Astrocyte (in vitro differentiated cells and primary cell): ENCODE measurements around the gene TMPRSS3. TPM values are rescaled to one million over a fixed set of nuclear protein-coding genes. Genes with fewer than 3 reads are reported as not detected.

Experiments used
- DNase-seq: peaks from one replicate; pipeline ENCODE4 v3.0.0-alpha.2; 2010; ENCODE audit warnings: low read depth
- FAIRE-seq: peaks from 2 replicates; lab custom pipeline; 2011; peaks lifted over from hg19 to GRCh38; lab: Jason Lieb, UNC
- H2AFZ ChIP-seq: 2 replicates; pipeline ENCODE4 v1.6.0; 2012; ENCODE audit warnings: low read depth, low read length, inconsistent platforms
- H3K27ac ChIP-seq: 2 replicates; pipeline ENCODE4 v1.5.1; 2011; ENCODE audit warnings: low read depth, low read length, inconsistent platforms
- H3K27me3 ChIP-seq: 2 replicates; pipeline ENCODE4 v1.6.0; 2011; ENCODE audit warnings: low read length, inconsistent platforms; ENCODE audit not compliant: insufficient read depth
- H3K36me3 ChIP-seq: 2 replicates; pipeline ENCODE4 v1.5.1; 2011; ENCODE audit warnings: low read length, inconsistent platforms; ENCODE audit not compliant: insufficient read depth
- H3K4me1 ChIP-seq: 2 replicates; pipeline ENCODE4 v1.5.1; 2011; ENCODE audit warnings: low read length, inconsistent platforms; ENCODE audit not compliant: insufficient read depth
- H3K4me2 ChIP-seq: 2 replicates; pipeline ENCODE4 v1.6.0; 2012; ENCODE audit warnings: low read length, inconsistent platforms
- H3K4me3 ChIP-seq: 2 replicates; pipeline ENCODE4 v1.5.1; 2011; ENCODE audit warnings: low read depth, mild to moderate bottlenecking, low read length, inconsistent platforms; ENCODE audit not compliant: insufficient read depth
- H3K79me2 ChIP-seq: 2 replicates; pipeline ENCODE4 v1.6.0; 2012; ENCODE audit warnings: mild to moderate bottlenecking, low read length, inconsistent platforms; ENCODE audit not compliant: insufficient read depth
- H3K9ac ChIP-seq: 2 replicates; pipeline ENCODE4 v1.6.0; 2012; ENCODE audit warnings: mild to moderate bottlenecking, low read length, inconsistent platforms
- H3K9me3 ChIP-seq: 2 replicates; pipeline ENCODE4 v1.5.1; 2012; ENCODE audit warnings: low read depth, mild to moderate bottlenecking, low read length, inconsistent platforms; ENCODE audit not compliant: insufficient read depth
- H4K20me1 ChIP-seq: 2 replicates; pipeline ENCODE4 v1.6.0; 2012; ENCODE audit warnings: low read length, inconsistent platforms; ENCODE audit not compliant: insufficient read depth
- H3K27ac Mint-ChIP-seq: one replicate; pipeline ENCODE4 v1.8.0; 2021; ENCODE audit warnings: mild to moderate bottlenecking, mixed read lengths; ENCODE audit not compliant: unreplicated experiment
- H3K27me3 Mint-ChIP-seq: one replicate; pipeline ENCODE4 v1.8.0; 2021; ENCODE audit warnings: low read depth, mixed read lengths; ENCODE audit not compliant: unreplicated experiment
- H3K36me3 Mint-ChIP-seq: one replicate; pipeline ENCODE4 v1.8.0; 2021; ENCODE audit warnings: low read depth, mixed read lengths; ENCODE audit not compliant: unreplicated experiment
- H3K4me1 Mint-ChIP-seq: one replicate; pipeline ENCODE4 v1.8.0; 2021; ENCODE audit warnings: low read depth, mixed read lengths; ENCODE audit not compliant: unreplicated experiment
- H3K4me3 Mint-ChIP-seq: one replicate; pipeline ENCODE4 v1.8.0; 2021; ENCODE audit warnings: mild to moderate bottlenecking, moderate library complexity, mixed read lengths; ENCODE audit not compliant: unreplicated experiment
- H3K9me3 Mint-ChIP-seq: one replicate; pipeline ENCODE4 v1.8.0; 2021; ENCODE audit warnings: mild to moderate bottlenecking, mixed read lengths; ENCODE audit not compliant: unreplicated experiment
- EZH2 ChIP-seq: IDR thresholded peaks from 2 replicates; pipeline ENCODE4 v1.6.1; 2012; ENCODE audit warnings: mild to moderate bottlenecking, low read length, inconsistent platforms; ENCODE audit not compliant: insufficient read depth
- total RNA-seq: library from RNA; stranded (reverse); gene quantifications from 2 replicates; pipeline ENCODE4 v1.2.1, GENCODE V29; 2021
- TF ChIP-seq, protein P1 (sequence below): IDR thresholded peaks from 2 replicates; pipeline ENCODE4 v1.5.1; 2011; ENCODE audit warnings: low read depth, mild to moderate bottlenecking, inconsistent platforms, low read length, moderate library complexity; ENCODE audit not compliant: insufficient read depth

The TMPRSS3 gene
- total RNA-seq, 1 donor from 2014 or later, result not detected

GRCh38 chr21:42374457-42374856 is 21.4 kb downstream of the TMPRSS3 start:
- Histone ChIP-seq H3K9me3 (no peaks in the 10 kb centered on the region), H3K9ac (no peak overlapping the region), H2AFZ (no peak overlapping the region), H3K4me3 (no peak overlapping the region), H3K36me3 (no peaks in the 10 kb centered on the region), H3K4me1 (no peaks in the 10 kb centered on the region), H3K4me2 (no peak overlapping the region), H4K20me1 (no peaks in the 10 kb centered on the region), H3K27me3 (no peaks in the 10 kb centered on the region), H3K27ac (no peak overlapping the region), H3K79me2 (no peaks in the 10 kb centered on the region)
- Mint-ChIP-seq H3K4me1 (no peaks in the 10 kb centered on the region), H3K9me3 (peaks cover 2% of the 10 kb centered on the region), H3K36me3 (no peaks in the 10 kb centered on the region), H3K27ac (no peak overlapping the region), H3K4me3 (no peak overlapping the region), H3K27me3 (peaks cover 57% of the 10 kb centered on the region)
- TF ChIP-seq, protein P1, sequence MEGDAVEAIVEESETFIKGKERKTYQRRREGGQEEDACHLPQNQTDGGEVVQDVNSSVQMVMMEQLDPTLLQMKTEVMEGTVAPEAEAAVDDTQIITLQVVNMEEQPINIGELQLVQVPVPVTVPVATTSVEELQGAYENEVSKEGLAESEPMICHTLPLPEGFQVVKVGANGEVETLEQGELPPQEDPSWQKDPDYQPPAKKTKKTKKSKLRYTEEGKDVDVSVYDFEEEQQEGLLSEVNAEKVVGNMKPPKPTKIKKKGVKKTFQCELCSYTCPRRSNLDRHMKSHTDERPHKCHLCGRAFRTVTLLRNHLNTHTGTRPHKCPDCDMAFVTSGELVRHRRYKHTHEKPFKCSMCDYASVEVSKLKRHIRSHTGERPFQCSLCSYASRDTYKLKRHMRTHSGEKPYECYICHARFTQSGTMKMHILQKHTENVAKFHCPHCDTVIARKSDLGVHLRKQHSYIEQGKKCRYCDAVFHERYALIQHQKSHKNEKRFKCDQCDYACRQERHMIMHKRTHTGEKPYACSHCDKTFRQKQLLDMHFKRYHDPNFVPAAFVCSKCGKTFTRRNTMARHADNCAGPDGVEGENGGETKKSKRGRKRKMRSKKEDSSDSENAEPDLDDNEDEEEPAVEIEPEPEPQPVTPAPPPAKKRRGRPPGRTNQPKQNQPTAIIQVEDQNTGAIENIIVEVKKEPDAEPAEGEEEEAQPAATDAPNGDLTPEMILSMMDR, result no peak
- no peak for TF ChIP-seq EZH2
- no peak for FAIRE-seq
- no peak for DNase-seq

- H3K9me3 Mint-ChIP-seq, result peaks cover 2% of the 10 kb centered on the region
- DNase-seq (no peak), FAIRE-seq (no peak)
- H3K79me2 ChIP-seq, result no peaks in the 10 kb centered on the region
- H3K27ac ChIP-seq, result no peak overlapping the region
- H3K4me2 ChIP-seq, result no peak overlapping the region
- peaks cover 60% of the 10 kb centered on the region for H3K27me3 Mint-ChIP-seq
- H3K4me3 Mint-ChIP-seq, result no peak overlapping the region
- no peaks in the 10 kb centered on the region for H3K4me1 ChIP-seq
- no peaks in the 10 kb centered on the region for H3K9me3 ChIP-seq
- no peaks in the 10 kb centered on the region for H4K20me1 ChIP-seq
- H3K27ac Mint-ChIP-seq, result no peak overlapping the region
- H3K9ac ChIP-seq, result no peak overlapping the region
- H3K4me3 ChIP-seq, result no peak overlapping the region
- H3K36me3 ChIP-seq, result no peaks in the 10 kb centered on the region
- no peaks in the 10 kb centered on the region for H3K36me3 Mint-ChIP-seq
- no peaks in the 10 kb centered on the region for H3K4me1 Mint-ChIP-seq
- H3K27me3 ChIP-seq, result no peaks in the 10 kb centered on the region
- TF ChIP-seq, protein P1, result no peak
- no peak overlapping the region for H2AFZ ChIP-seq
Measured at GRCh38 chr21:42373908-42374455, 21.9 kb downstream of the TMPRSS3 start.

- no peaks in the 10 kb centered on the region for H3K36me3 ChIP-seq
- Mint-ChIP-seq H3K4me1 (no peaks in the 10 kb centered on the region), H3K27ac (no peak overlapping the region), H3K4me3 (no peak overlapping the region), H3K9me3 (peaks cover 2% of the 10 kb centered on the region), H3K36me3 (no peaks in the 10 kb centered on the region), H3K27me3 (peaks cover 58% of the 10 kb centered on the region)
- no peaks in the 10 kb centered on the region for H3K79me2 ChIP-seq
- no peaks in the 10 kb centered on the region for H3K27me3 ChIP-seq
- H3K9me3 ChIP-seq, result no peaks in the 10 kb centered on the region
- no peaks in the 10 kb centered on the region for H3K4me1 ChIP-seq
- TF ChIP-seq, protein P1, result no peak
- no peak for TF ChIP-seq EZH2
- FAIRE-seq, result no peak
- H3K9ac ChIP-seq, result no peak overlapping the region
- no peaks in the 10 kb centered on the region for H4K20me1 ChIP-seq
- H2AFZ ChIP-seq, result no peak overlapping the region
- H3K4me3 ChIP-seq, result no peak overlapping the region
- no peak overlapping the region for H3K4me2 ChIP-seq
- no peak overlapping the region for H3K27ac ChIP-seq
- no peak for DNase-seq
Measured at GRCh38 chr21:42373196-42373907, 22.5 kb downstream of the TMPRSS3 start.
